Measurements from ENCODE around the gene OSBPL7. TPM values are rescaled to one million over a fixed set of nuclear protein-coding genes. Genes with fewer than 3 reads are reported as not detected.

OSBPL7 gene
- total and polyA plus RNA-seq, 8 donors: 7.9 to 330 (median 43.9) TPM

DNA sequence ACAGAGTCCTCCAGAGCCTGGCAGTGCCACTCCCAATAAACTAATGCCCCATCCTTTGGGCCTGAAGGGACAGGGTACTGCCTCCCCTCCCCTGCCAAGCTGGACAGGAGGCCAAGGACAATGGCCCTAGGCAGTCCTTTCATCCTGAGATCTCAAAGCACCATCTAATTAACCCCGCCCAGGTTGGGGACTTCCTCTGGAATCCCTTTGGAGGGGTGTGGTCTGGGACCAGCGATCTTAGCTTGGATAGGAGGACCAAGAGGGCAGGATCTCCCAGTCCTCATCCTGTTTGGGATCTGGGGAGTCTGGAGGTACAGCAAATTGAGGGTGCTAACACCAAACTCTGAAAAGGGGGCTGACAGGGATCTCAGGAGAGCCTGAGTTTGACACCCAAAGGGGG lies 47.5 kb upstream of the OSBPL7 start:
- no peak for DNase-seq
- peaks cover 9 to 98% (median 39%) of the 10 kb centered on the region in 3 donors for H3K27me3 ChIP-seq
- TF ChIP-seq POLR2A (IDR thresholded peaks at IDR 0.05) (no peak), POLR2AphosphoS5 (IDR thresholded peaks at IDR 0.05) (no peak), EP300 (IDR thresholded peaks at IDR 0.05) (no peak)
- TF ChIP-seq, protein P1, sequence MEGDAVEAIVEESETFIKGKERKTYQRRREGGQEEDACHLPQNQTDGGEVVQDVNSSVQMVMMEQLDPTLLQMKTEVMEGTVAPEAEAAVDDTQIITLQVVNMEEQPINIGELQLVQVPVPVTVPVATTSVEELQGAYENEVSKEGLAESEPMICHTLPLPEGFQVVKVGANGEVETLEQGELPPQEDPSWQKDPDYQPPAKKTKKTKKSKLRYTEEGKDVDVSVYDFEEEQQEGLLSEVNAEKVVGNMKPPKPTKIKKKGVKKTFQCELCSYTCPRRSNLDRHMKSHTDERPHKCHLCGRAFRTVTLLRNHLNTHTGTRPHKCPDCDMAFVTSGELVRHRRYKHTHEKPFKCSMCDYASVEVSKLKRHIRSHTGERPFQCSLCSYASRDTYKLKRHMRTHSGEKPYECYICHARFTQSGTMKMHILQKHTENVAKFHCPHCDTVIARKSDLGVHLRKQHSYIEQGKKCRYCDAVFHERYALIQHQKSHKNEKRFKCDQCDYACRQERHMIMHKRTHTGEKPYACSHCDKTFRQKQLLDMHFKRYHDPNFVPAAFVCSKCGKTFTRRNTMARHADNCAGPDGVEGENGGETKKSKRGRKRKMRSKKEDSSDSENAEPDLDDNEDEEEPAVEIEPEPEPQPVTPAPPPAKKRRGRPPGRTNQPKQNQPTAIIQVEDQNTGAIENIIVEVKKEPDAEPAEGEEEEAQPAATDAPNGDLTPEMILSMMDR (IDR thresholded peaks at IDR 0.05): no peak
- intact Hi-C loops (cut with DNase I; ENCODE audit: low total_unique reads): no loop called here
- no peak overlapping the region for H3K4me3 ChIP-seq
- no peaks in the 10 kb centered on the region for H3K9me3 ChIP-seq
- WGBS, 5 donors: 21 to 43% (median 31%) methylated on average over 2 of the region's 2 CpGs
- H3K36me3 ChIP-seq: no peaks in the 10 kb centered on the region
- H3K4me1 ChIP-seq: peaks cover 0 to 9% (median 4%) of the 10 kb centered on the region in 4 donors
- H3K27ac ChIP-seq: no peak overlapping the region

DNA sequence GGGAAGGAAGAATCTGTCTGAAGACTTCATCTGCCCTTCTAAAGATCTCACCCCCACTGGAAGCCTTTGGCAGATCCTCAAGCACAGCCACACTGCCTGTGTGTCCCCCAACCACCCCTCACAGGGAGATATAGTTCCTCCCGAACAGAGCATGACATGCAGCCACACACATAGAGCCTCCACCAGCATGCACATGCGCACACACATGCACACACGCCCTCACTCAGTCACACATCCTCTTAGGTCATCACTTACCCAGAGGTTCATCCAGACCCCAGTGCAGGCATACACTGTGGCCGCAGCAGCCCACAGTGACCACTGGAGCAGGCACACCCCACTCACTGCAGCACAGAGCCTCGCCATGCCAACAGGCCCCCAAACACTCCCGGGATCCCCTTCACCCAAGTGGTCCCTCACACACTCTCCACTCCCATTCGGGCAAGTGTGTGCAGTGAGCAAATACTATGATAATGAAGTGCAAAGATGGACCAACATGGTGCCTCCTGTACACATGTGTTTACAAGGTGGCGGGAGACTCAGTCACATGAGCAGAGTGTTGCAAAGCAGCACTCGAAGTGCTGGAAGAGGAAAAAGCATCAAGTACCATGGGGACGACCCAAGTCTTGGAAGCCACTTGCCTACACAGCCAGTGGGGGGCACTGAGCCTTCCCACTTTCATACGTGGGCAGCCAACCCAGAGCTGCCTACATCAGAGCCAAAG lies 46.4 kb upstream of the OSBPL7 start:
- H3K27ac ChIP-seq: no peak overlapping the region
- H3K4me1 ChIP-seq: peaks cover 0 to 9% (median 4%) of the 10 kb centered on the region in 4 donors
- H3K27me3 ChIP-seq: peaks cover 7 to 86% (median 32%) of the 10 kb centered on the region in 3 donors
- H3K36me3 ChIP-seq: no peaks in the 10 kb centered on the region
- WGBS, 5 donors: 82 to 87% (median 85%) methylated on average over 11 of the region's 11 CpGs
- TF ChIP-seq, protein P1 (IDR thresholded peaks at IDR 0.05): no peak
- TF ChIP-seq EP300 (IDR thresholded peaks at IDR 0.05) (no peak), POLR2AphosphoS5 (IDR thresholded peaks at IDR 0.05) (no peak), POLR2A (IDR thresholded peaks at IDR 0.05) (no peak)
- no peak for DNase-seq
- H3K4me3 ChIP-seq: no peak overlapping the region
- intact Hi-C loops (cut with DNase I; ENCODE audit: low total_unique reads): no loop called here
- no peaks in the 10 kb centered on the region for H3K9me3 ChIP-seq

DNA sequence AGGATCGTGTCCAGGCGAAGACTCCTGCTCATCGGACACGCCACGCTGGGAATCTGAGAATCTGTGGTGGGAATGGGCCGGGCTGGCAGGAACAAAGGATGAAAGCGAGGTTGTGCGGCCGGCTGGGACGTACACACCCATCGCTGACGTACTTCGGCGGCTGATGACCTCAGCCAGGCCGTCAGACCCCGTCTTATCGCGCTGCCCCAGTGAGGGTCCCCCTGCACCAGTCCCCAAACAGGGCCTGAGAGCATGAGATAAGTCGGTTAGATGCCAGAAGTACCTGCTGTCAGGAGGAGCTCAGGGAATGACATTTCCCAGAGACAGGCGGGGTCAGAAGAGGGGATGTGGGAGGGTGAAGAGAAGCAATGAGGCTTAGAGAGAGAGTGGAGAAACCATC lies 45.3 kb upstream of the OSBPL7 start:
- intact Hi-C loops (cut with DNase I; ENCODE audit: low total_unique reads): no loop called here
- peak in 1 of 2 donors; percentile 35 for DNase-seq
- H3K4me3 ChIP-seq: no peak overlapping the region
- H3K27me3 ChIP-seq: peaks cover under 1 to 76% (median 21%) of the 10 kb centered on the region in 3 donors
- no peaks in the 10 kb centered on the region for H3K9me3 ChIP-seq
- H3K27ac ChIP-seq: no peak overlapping the region
- TF ChIP-seq, protein P1 (IDR thresholded peaks at IDR 0.05): no peak
- TF ChIP-seq EP300 (IDR thresholded peaks at IDR 0.05) (no peak), POLR2AphosphoS5 (IDR thresholded peaks at IDR 0.05) (no peak), POLR2A (IDR thresholded peaks at IDR 0.05) (no peak)
- H3K4me1 ChIP-seq: peaks cover 0 to under 1% (median 0%) of the 10 kb centered on the region in 4 donors
- WGBS, 5 donors: 42 to 68% (median 56%) methylated on average over 19 to 20 of the region's 20 CpGs
- no peaks in the 10 kb centered on the region for H3K36me3 ChIP-seq

DNA sequence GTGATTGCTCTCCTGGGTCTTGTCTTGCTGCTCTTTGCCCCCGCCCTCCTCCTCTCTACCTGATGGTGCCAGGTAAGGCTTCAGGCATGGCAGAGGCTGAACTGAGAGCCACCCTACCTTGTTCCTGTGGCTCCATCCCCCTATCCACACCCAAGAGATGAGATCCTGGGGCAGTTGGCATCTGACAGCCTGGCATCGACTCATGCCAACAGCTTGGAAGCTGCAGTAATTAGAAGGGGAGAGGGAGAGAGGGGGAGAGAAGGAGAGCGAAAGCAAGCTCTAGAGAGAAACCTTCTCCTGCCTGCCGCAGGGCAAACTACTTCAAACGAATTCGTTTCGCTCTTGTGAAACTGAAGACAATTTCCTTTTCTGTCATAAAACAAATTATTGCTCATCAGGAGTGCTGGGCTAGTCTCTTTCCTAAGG lies 43.2 kb upstream of the OSBPL7 start:
- Histone ChIP-seq H3K4me3 (no peak overlapping the region), H3K27ac (no peak overlapping the region), H3K9me3 (no peaks in the 10 kb centered on the region), H3K36me3 (no peaks in the 10 kb centered on the region), H3K27me3 (peaks cover 0 to 71% (median 5%) of the 10 kb centered on the region in 3 donors), H3K4me1 (no peaks in the 10 kb centered on the region)
- DNase-seq: no peak
- WGBS, 5 donors: 47 to 73% (median 61%) methylated on average over 7 of the region's 7 CpGs
- no peak for TF ChIP-seq POLR2A (IDR thresholded peaks at IDR 0.05)
- TF ChIP-seq, protein P1 (IDR thresholded peaks at IDR 0.05): no peak
- no peak for TF ChIP-seq EP300 (IDR thresholded peaks at IDR 0.05)
- TF ChIP-seq POLR2AphosphoS5 (IDR thresholded peaks at IDR 0.05): no peak
- intact Hi-C loops (cut with DNase I; ENCODE audit: low total_unique reads): no loop called here
